Stimulated activated CD4-positive, alpha-beta T cell treated with anti-CD3 and anti-CD28 coated beads, TNF-alpha, amount 100 ng/mL, for 1 hour (primary cell): ENCODE data around the gene WASF3.
"Not testable (repeated sequence)": the region's sequence is repeated elsewhere in the genome, so short reads cannot be mapped to it uniquely, and the experiment has no call there.

ENCODE experiments used
- DNase-seq, 3 donors: peaks; one replicate each; pipeline ENCODE4 v3.0.0-alpha.2; 2020; ENCODE audit warnings: low read depth in 3 of 3, low spot score in 1 of 3

The WASF3 gene

GRCh38 chr13:26628706-26629105, 71.2 kb downstream of the WASF3 start:
- no peak for DNase-seq

GRCh38 chr13:26629260-26629825, 71.9 kb downstream of the WASF3 start:
- no peak for DNase-seq

- not testable (repeated sequence) for DNase-seq
Measured at GRCh38 chr13:26635634-26636033, 78.2 kb downstream of the WASF3 start.

- DNase-seq: not testable (repeated sequence)
Measured at GRCh38 chr13:26636073-26636472, 78.6 kb downstream of the WASF3 start.

GRCh38 chr13:26646603-26647002, 89.1 kb downstream of the WASF3 start:
- DNase-seq: no peak

- DNase-seq: no peak
Measured at GRCh38 chr13:26651234-26651633, 93.8 kb downstream of the WASF3 start.

- no peak for DNase-seq
Measured at GRCh38 chr13:26653310-26653709, 95.8 kb downstream of the WASF3 start.

- no peak for DNase-seq
Measured at GRCh38 chr13:26653842-26654241, 96.4 kb downstream of the WASF3 start.

GRCh38 chr13:26656919-26657318, 99.4 kb downstream of the WASF3 start:
- no peak for DNase-seq

GRCh38 chr13:26658448-26659385, 101.2 kb downstream of the WASF3 start:
- no peak for DNase-seq

- no peak for DNase-seq
Measured at GRCh38 chr13:26660185-26660584, 102.7 kb downstream of the WASF3 start.

- DNase-seq: no peak
Measured at GRCh38 chr13:26660766-26661165, 103.3 kb downstream of the WASF3 start.

GRCh38 chr13:26663791-26664190, 106.3 kb downstream of the WASF3 start:
- DNase-seq: no peak

GRCh38 chr13:26664286-26664685, 106.8 kb downstream of the WASF3 start:
- DNase-seq: no peak

GRCh38 chr13:26664876-26665275, 107.4 kb downstream of the WASF3 start:
- no peak for DNase-seq

GRCh38 chr13:26668357-26669146, 111.1 kb downstream of the WASF3 start:
- DNase-seq: no peak

GRCh38 chr13:26673890-26674289, 116.4 kb downstream of the WASF3 start:
- DNase-seq: no peak

GRCh38 chr13:26677156-26677555, 119.7 kb downstream of the WASF3 start:
- no peak for DNase-seq

GRCh38 chr13:26678330-26678729, 120.8 kb downstream of the WASF3 start:
- no peak for DNase-seq

GRCh38 chr13:26678796-26679195, 121.3 kb downstream of the WASF3 start:
- no peak for DNase-seq

GRCh38 chr13:26679411-26680122, 122.1 kb downstream of the WASF3 start:
- DNase-seq: no peak
